ENCODE measurements around the gene ADARB2.

The ADARB2 gene

DNA sequence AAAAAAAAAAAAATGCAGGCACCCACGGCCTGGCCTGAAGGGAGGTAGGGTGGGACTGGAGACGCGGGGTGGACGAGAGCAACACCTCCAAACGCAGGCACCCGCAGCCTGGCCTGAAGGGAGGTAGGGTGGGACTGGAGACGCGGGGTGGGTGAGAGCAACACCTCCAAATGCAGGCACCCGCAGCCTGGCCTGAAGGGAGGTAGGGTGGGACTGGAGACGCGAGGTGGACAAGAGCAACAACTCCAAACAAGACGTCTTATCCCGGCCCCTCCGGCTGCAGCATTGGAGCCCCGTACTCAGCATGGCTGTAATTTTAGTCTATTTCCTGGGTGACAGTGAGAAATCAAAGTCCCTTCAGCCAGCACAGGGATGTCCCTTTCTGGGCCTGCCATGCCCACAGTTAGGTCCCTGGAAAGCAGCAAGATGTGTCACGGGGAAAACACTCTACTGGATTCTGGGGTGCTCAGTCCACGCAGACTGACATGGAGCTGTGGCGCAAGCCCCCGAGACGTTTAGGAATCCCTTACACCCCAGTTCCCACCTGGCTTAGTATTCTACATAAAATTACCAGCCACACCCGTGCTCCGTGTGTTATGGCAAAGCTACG is 561.3 kb downstream of the ADARB2 start:
- no peak overlapping the region for H3K27ac ChIP-seq (ENCODE audit: low read depth, low read length)
- H3K79me2 ChIP-seq (ENCODE audit: control insufficient read depth, low read length): no peaks in the 10 kb centered on the region
- TF ChIP-seq, protein P1, sequence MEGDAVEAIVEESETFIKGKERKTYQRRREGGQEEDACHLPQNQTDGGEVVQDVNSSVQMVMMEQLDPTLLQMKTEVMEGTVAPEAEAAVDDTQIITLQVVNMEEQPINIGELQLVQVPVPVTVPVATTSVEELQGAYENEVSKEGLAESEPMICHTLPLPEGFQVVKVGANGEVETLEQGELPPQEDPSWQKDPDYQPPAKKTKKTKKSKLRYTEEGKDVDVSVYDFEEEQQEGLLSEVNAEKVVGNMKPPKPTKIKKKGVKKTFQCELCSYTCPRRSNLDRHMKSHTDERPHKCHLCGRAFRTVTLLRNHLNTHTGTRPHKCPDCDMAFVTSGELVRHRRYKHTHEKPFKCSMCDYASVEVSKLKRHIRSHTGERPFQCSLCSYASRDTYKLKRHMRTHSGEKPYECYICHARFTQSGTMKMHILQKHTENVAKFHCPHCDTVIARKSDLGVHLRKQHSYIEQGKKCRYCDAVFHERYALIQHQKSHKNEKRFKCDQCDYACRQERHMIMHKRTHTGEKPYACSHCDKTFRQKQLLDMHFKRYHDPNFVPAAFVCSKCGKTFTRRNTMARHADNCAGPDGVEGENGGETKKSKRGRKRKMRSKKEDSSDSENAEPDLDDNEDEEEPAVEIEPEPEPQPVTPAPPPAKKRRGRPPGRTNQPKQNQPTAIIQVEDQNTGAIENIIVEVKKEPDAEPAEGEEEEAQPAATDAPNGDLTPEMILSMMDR (IDR thresholded peaks at IDR 0.05; ENCODE audit: low read depth, low read length, poor library complexity, severe bottlenecking): no peak
- no peak for TF ChIP-seq EZH2phosphoT487 (IDR thresholded peaks at IDR 0.05; ENCODE audit: borderline replicate concordance, low read length)
- no peaks in the 10 kb centered on the region for H3K9me2 ChIP-seq (replicated peaks; ENCODE audit: control insufficient read depth, low read length)
- H3K4me2 ChIP-seq (ENCODE audit: low read length): no peak overlapping the region
- no peaks in the 10 kb centered on the region for H3K27me3 ChIP-seq (ENCODE audit: control insufficient read depth, low read length)
- no peaks in the 10 kb centered on the region for H3K36me3 ChIP-seq (ENCODE audit: control insufficient read depth, low read length)
- H4K20me1 ChIP-seq (ENCODE audit: control insufficient read depth, insufficient read depth, low read depth, low read length): no peaks in the 10 kb centered on the region
- H3F3A ChIP-seq (ENCODE audit: control insufficient read depth, insufficient read depth): no peaks in the 10 kb centered on the region
- no peaks in the 10 kb centered on the region for H3K9me3 ChIP-seq (ENCODE audit: control insufficient read depth, insufficient read depth, low read length)
- H3K4me3 ChIP-seq (ENCODE audit: low read length): no peak overlapping the region
- no peaks in the 10 kb centered on the region for H3K4me1 ChIP-seq (ENCODE audit: control insufficient read depth, low read length)

DNA sequence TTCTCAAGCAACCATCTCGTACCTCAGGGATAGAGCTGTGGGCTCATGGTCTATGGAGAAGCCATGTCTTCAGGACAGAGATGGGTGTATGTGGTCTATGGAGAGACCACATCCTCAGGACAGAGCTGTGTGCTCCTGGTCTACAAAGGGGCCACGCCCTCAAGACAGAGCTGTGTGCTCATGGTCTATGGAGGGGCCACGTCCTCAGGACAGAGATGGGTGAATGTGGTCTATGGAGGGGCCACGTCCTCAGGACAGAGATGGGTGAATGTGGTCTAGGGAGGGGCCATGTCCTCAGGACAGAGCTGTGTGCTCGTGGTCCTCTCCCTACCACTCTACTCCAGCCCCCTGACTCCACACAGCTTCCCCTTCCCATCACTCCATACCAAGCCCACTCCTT is 563.3 kb downstream of the ADARB2 start:
- H3K9me3 ChIP-seq (ENCODE audit: control insufficient read depth, insufficient read depth, low read length): no peaks in the 10 kb centered on the region
- H3K4me3 ChIP-seq (ENCODE audit: low read length): no peak overlapping the region
- no peaks in the 10 kb centered on the region for H3K27me3 ChIP-seq (ENCODE audit: control insufficient read depth, low read length)
- TF ChIP-seq, protein P1 (IDR thresholded peaks at IDR 0.05; ENCODE audit: low read depth, low read length, poor library complexity, severe bottlenecking): no peak
- TF ChIP-seq EZH2phosphoT487 (IDR thresholded peaks at IDR 0.05; ENCODE audit: borderline replicate concordance, low read length): no peak
- no peak overlapping the region for H3K27ac ChIP-seq (ENCODE audit: low read depth, low read length)
- no peaks in the 10 kb centered on the region for H3K36me3 ChIP-seq (ENCODE audit: control insufficient read depth, low read length)
- no peaks in the 10 kb centered on the region for H3F3A ChIP-seq (ENCODE audit: control insufficient read depth, insufficient read depth)
- H3K79me2 ChIP-seq (ENCODE audit: control insufficient read depth, low read length): no peaks in the 10 kb centered on the region
- H4K20me1 ChIP-seq (ENCODE audit: control insufficient read depth, insufficient read depth, low read depth, low read length): no peaks in the 10 kb centered on the region
- no peaks in the 10 kb centered on the region for H3K4me1 ChIP-seq (ENCODE audit: control insufficient read depth, low read length)
- H3K9me2 ChIP-seq (replicated peaks; ENCODE audit: control insufficient read depth, low read length): no peaks in the 10 kb centered on the region
- no peak overlapping the region for H3K4me2 ChIP-seq (ENCODE audit: low read length)

DNA sequence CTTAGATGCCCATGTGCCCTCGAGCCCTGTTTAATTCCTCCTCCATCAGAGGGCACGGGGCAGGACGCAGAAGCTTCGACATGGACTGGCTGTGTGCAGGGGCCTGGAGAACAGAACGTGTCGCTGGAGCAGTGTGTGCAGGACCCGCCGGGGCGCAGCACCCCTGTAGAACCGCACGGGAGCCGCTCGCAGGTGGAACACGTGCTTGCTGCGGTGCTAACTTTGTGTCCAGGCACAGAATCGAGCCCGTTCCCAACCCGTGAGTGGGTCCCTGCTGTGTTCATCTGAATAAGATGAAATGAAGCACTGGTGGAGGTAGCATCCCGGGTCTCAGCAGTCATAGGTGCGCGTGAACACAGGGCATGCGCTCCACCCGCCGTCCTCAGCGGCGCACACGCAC is 564.2 kb downstream of the ADARB2 start:
- Histone ChIP-seq H3K36me3 (ENCODE audit: control insufficient read depth, low read length) (no peaks in the 10 kb centered on the region), H3K4me1 (ENCODE audit: control insufficient read depth, low read length) (no peaks in the 10 kb centered on the region), H3F3A (ENCODE audit: control insufficient read depth, insufficient read depth) (no peaks in the 10 kb centered on the region), H3K27ac (ENCODE audit: low read depth, low read length) (no peak overlapping the region), H3K4me2 (ENCODE audit: low read length) (no peak overlapping the region), H3K27me3 (ENCODE audit: control insufficient read depth, low read length) (no peaks in the 10 kb centered on the region), H3K4me3 (ENCODE audit: low read length) (no peak overlapping the region), H3K9me3 (ENCODE audit: control insufficient read depth, insufficient read depth, low read length) (no peaks in the 10 kb centered on the region), H4K20me1 (ENCODE audit: control insufficient read depth, insufficient read depth, low read depth, low read length) (no peaks in the 10 kb centered on the region), H3K79me2 (ENCODE audit: control insufficient read depth, low read length) (no peaks in the 10 kb centered on the region), H3K9me2 (replicated peaks; ENCODE audit: control insufficient read depth, low read length) (no peaks in the 10 kb centered on the region)
- TF ChIP-seq, protein P1 (IDR thresholded peaks at IDR 0.05; ENCODE audit: low read depth, low read length, poor library complexity, severe bottlenecking): no peak
- TF ChIP-seq EZH2phosphoT487 (IDR thresholded peaks at IDR 0.05; ENCODE audit: borderline replicate concordance, low read length): no peak

Data from DOHH2 (cell line).